CD4-positive, alpha-beta T cell treated with Interleukin-1 beta for 1 hour (primary cell): Measurements from ENCODE around the gene AKT3.
"Not testable (repeated sequence)": the region's sequence is repeated elsewhere in the genome, so short reads cannot be mapped to it uniquely, and the experiment has no call there.

Source experiments
- DNase-seq, 2 donors: peaks; one replicate each; pipeline ENCODE4 v3.0.0-alpha.2; 2020 to 2022

Gene AKT3

GRCh38 chr1:243850202-243850451 lies at the start of gene AKT3:
TSS of gene AKT3 (minus strand) at chr1:243850243. CDS start at chr1:243843170, 7,073 bp downstream.
- DNase-seq, result no peak

- DNase-seq, result no peak
Measured at GRCh38 chr1:243898278-243898677, 48.2 kb upstream of the AKT3 start.

- DNase-seq, result no peak
Measured at GRCh38 chr1:243896313-243896712, 46.3 kb upstream of the AKT3 start.

- no peak for DNase-seq
Measured at GRCh38 chr1:243892456-243892855, 42.4 kb upstream of the AKT3 start.

- no peak for DNase-seq
Measured at GRCh38 chr1:243890576-243890975, 40.5 kb upstream of the AKT3 start.

- no peak for DNase-seq
Measured at GRCh38 chr1:243885806-243886205, 35.8 kb upstream of the AKT3 start.

- no peak for DNase-seq
Measured at GRCh38 chr1:243884603-243885002, 34.6 kb upstream of the AKT3 start.

GRCh38 chr1:243883551-243883950 lies 33.5 kb upstream of the AKT3 start:
- no peak for DNase-seq

- DNase-seq, result no peak
Measured at GRCh38 chr1:243882276-243882675, 32.2 kb upstream of the AKT3 start.

GRCh38 chr1:243877058-243877457 lies 27.0 kb upstream of the AKT3 start:
- DNase-seq, result not testable (repeated sequence)

GRCh38 chr1:243855616-243856318 lies 5.7 kb upstream of the AKT3 start:
- DNase-seq, result no peak

- DNase-seq, result no peak
Measured at GRCh38 chr1:243851765-243852164, 1.7 kb upstream of the AKT3 start.

- DNase-seq, result no peak
Measured at GRCh38 chr1:243851257-243851756, 1.3 kb upstream of the AKT3 start.

- DNase-seq, result peak; percentile 87 to 91
Measured at GRCh38 chr1:243850452-243851256, 611 bp upstream of the AKT3 start.

GRCh38 chr1:243849421-243850201 lies 432 bp downstream of the AKT3 start:
- peak; percentile 84 for DNase-seq

GRCh38 chr1:243848858-243849420 lies 1.1 kb downstream of the AKT3 start:
- DNase-seq, result no peak

GRCh38 chr1:243848165-243848857 lies 1.7 kb downstream of the AKT3 start:
- peak in 1 of 2 donors; percentile 27 for DNase-seq

GRCh38 chr1:243846761-243847160 lies 3.3 kb downstream of the AKT3 start:
- DNase-seq, result no peak

- DNase-seq, result no peak
Measured at GRCh38 chr1:243845888-243846287, 4.2 kb downstream of the AKT3 start.

- DNase-seq, result no peak
Measured at GRCh38 chr1:243844186-243844585, 5.9 kb downstream of the AKT3 start.

- peak in 1 of 2 donors; percentile 28 for DNase-seq
Measured at GRCh38 chr1:243842978-243843511, 7.0 kb downstream of the AKT3 start.

GRCh38 chr1:243842161-243842560 lies 7.9 kb downstream of the AKT3 start:
- DNase-seq, result peak in 1 of 2 donors; percentile 40
